ENCODE data around the gene MS4A7. TPM values are rescaled to one million over a fixed set of nuclear protein-coding genes. Genes with fewer than 3 reads are reported as not detected.

The MS4A7 gene
- total RNA-seq, 1 donor from 2014 or later: not detected

- H3K4me3 ChIP-seq (ENCODE audit: low read depth, low read length): no peak overlapping the region
- no peaks in the 10 kb centered on the region for H3K27me3 ChIP-seq (ENCODE audit: control insufficient read depth, insufficient read depth, low read length)
- no peaks in the 10 kb centered on the region for H3K36me3 ChIP-seq (ENCODE audit: control insufficient read depth, insufficient read depth, low read length)
- DNase-seq (ENCODE audit: low read depth): no peak
- peak; percentile 48 for TF ChIP-seq CTCF (IDR thresholded peaks at IDR 0.05; ENCODE audit: insufficient read depth, low read length, poor library complexity, severe bottlenecking)
Measured at GRCh38 chr11:60343094-60343704, 35.1 kb upstream of the MS4A7 start.

GRCh38 chr11:60344146-60344545 is 34.2 kb upstream of the MS4A7 start:
- H3K27me3 ChIP-seq (ENCODE audit: control insufficient read depth, insufficient read depth, low read length): no peaks in the 10 kb centered on the region
- H3K36me3 ChIP-seq (ENCODE audit: control insufficient read depth, insufficient read depth, low read length): no peaks in the 10 kb centered on the region
- TF ChIP-seq CTCF (IDR thresholded peaks at IDR 0.05; ENCODE audit: insufficient read depth, low read length, poor library complexity, severe bottlenecking): no peak
- DNase-seq (ENCODE audit: low read depth): no peak
- no peak overlapping the region for H3K4me3 ChIP-seq (ENCODE audit: low read depth, low read length)

- TF ChIP-seq CTCF (IDR thresholded peaks at IDR 0.05; ENCODE audit: insufficient read depth, low read length, poor library complexity, severe bottlenecking): peak; percentile 35
- Histone ChIP-seq H3K27me3 (ENCODE audit: control insufficient read depth, insufficient read depth, low read length) (no peaks in the 10 kb centered on the region), H3K4me3 (ENCODE audit: low read depth, low read length) (no peak overlapping the region), H3K36me3 (ENCODE audit: control insufficient read depth, insufficient read depth, low read length) (no peaks in the 10 kb centered on the region)
- no peak for DNase-seq (ENCODE audit: low read depth)
Measured at GRCh38 chr11:60345489-60345888, 32.8 kb upstream of the MS4A7 start.

- no peak for DNase-seq (ENCODE audit: low read depth)
- Histone ChIP-seq H3K36me3 (ENCODE audit: control insufficient read depth, insufficient read depth, low read length) (no peaks in the 10 kb centered on the region), H3K27me3 (ENCODE audit: control insufficient read depth, insufficient read depth, low read length) (no peaks in the 10 kb centered on the region), H3K4me3 (ENCODE audit: low read depth, low read length) (no peak overlapping the region)
- TF ChIP-seq CTCF (IDR thresholded peaks at IDR 0.05; ENCODE audit: insufficient read depth, low read length, poor library complexity, severe bottlenecking): no peak
Measured at GRCh38 chr11:60347084-60347797, 31.1 kb upstream of the MS4A7 start.

- TF ChIP-seq CTCF (IDR thresholded peaks at IDR 0.05; ENCODE audit: insufficient read depth, low read length, poor library complexity, severe bottlenecking): no peak
- DNase-seq (ENCODE audit: low read depth): no peak
- Histone ChIP-seq H3K36me3 (ENCODE audit: control insufficient read depth, insufficient read depth, low read length) (no peaks in the 10 kb centered on the region), H3K27me3 (ENCODE audit: control insufficient read depth, insufficient read depth, low read length) (no peaks in the 10 kb centered on the region), H3K4me3 (ENCODE audit: low read depth, low read length) (no peak overlapping the region)
Measured at GRCh38 chr11:60348116-60348515, 30.2 kb upstream of the MS4A7 start.
